H9 (cell line): ENCODE measurements around the gene KLK6. TPM values are rescaled to one million over a fixed set of nuclear protein-coding genes. Genes with fewer than 3 reads are reported as not detected.

Experiments used
- DNase-seq: peaks from one replicate; pipeline ENCODE4 v3.0.0-alpha.2; 2017
- H2AFZ ChIP-seq: one replicate; pipeline ENCODE4 v1.6.1; 2013; ENCODE audit warnings: mild to moderate bottlenecking, low read length, control low read depth, moderate library complexity
- H2AK5ac ChIP-seq: 2 replicates; pipeline ENCODE4 v1.6.1; 2013; ENCODE audit warnings: low read length, control low read depth, mixed read lengths; ENCODE audit not compliant: insufficient read length
- H2BK120ac ChIP-seq: one replicate; pipeline ENCODE4 v1.6.1; 2013; ENCODE audit warnings: low read depth, mild to moderate bottlenecking, low read length, control low read depth, inconsistent platforms; ENCODE audit not compliant: poor library complexity, severe bottlenecking
- H2BK12ac ChIP-seq: 2 replicates; pipeline ENCODE4 v1.6.1; 2013; ENCODE audit warnings: low read length, control low read depth, mixed read lengths, low read depth; ENCODE audit not compliant: insufficient read length
- H2BK15ac ChIP-seq: 2 replicates; pipeline ENCODE4 v1.6.1; 2013; ENCODE audit warnings: low read depth, low read length, control low read depth
- H2BK20ac ChIP-seq: one replicate; pipeline ENCODE4 v1.6.1; 2013; ENCODE audit warnings: low read depth, mild to moderate bottlenecking, low read length, control low read depth, inconsistent platforms; ENCODE audit not compliant: poor library complexity, severe bottlenecking
- H2BK5ac ChIP-seq: 2 replicates; pipeline ENCODE4 v1.6.1; 2013; ENCODE audit warnings: low read length, control low read depth, mixed read lengths; ENCODE audit not compliant: insufficient read length
- H3K14ac ChIP-seq: 2 replicates; pipeline ENCODE4 v1.6.1; 2013; ENCODE audit warnings: low read length, control low read depth; ENCODE audit not compliant: insufficient read depth
- H3K18ac ChIP-seq: 2 replicates; pipeline ENCODE4 v1.6.1; 2013; ENCODE audit warnings: low read depth, mild to moderate bottlenecking, mixed read lengths, low read length, control low read depth; ENCODE audit not compliant: insufficient read length
- H3K23ac ChIP-seq: 2 replicates; pipeline ENCODE4 v1.6.1; 2013; ENCODE audit warnings: low read length, control low read depth, mixed read lengths, low read depth; ENCODE audit not compliant: insufficient read length
- H3K23me2 ChIP-seq: 2 replicates; pipeline ENCODE4 v1.6.1; 2013; ENCODE audit warnings: low read depth, mild to moderate bottlenecking, mixed read lengths, low read length, control low read depth; ENCODE audit not compliant: insufficient read length, poor library complexity, severe bottlenecking
- H3K27ac ChIP-seq: 2 replicates; pipeline ENCODE4 v1.5.1; 2013; ENCODE audit warnings: low read length, control low read depth, mixed read lengths, low read depth; ENCODE audit not compliant: insufficient read length
- H3K27me3 ChIP-seq: 2 replicates; pipeline ENCODE4 v1.6.1; 2013; ENCODE audit warnings: low read length, control low read depth, inconsistent platforms; ENCODE audit not compliant: insufficient read depth
- H3K4ac ChIP-seq: 2 replicates; pipeline ENCODE4 v1.6.1; 2013; ENCODE audit warnings: low read depth, mild to moderate bottlenecking, control low read depth, inconsistent platforms, low read length, moderate library complexity
- H3K4me1 ChIP-seq: 2 replicates; pipeline ENCODE4 v1.6.1; 2013; ENCODE audit warnings: low read length, control low read depth, inconsistent platforms; ENCODE audit not compliant: insufficient read depth
- H3K4me2 ChIP-seq: 2 replicates; pipeline ENCODE4 v1.6.1; 2013; ENCODE audit warnings: low read length, control low read depth, mixed read lengths; ENCODE audit not compliant: insufficient read length, insufficient read depth
- H3K56ac ChIP-seq: 2 replicates; pipeline ENCODE4 v1.6.1; 2013; ENCODE audit warnings: low read depth, mild to moderate bottlenecking, mixed read lengths, low read length, control low read depth; ENCODE audit not compliant: insufficient read length
- H3K79me1 ChIP-seq: 2 replicates; pipeline ENCODE4 v1.6.1; 2013; ENCODE audit warnings: low read depth, mild to moderate bottlenecking, moderate library complexity, low read length, control low read depth, inconsistent platforms; ENCODE audit not compliant: insufficient read depth, poor library complexity, severe bottlenecking
- H3K79me2 ChIP-seq: 2 replicates; pipeline ENCODE4 v1.6.1; 2013; ENCODE audit warnings: low read length, control low read depth, inconsistent platforms; ENCODE audit not compliant: insufficient read depth
- H3K9ac ChIP-seq: 2 replicates; pipeline ENCODE4 v1.6.1; 2013; ENCODE audit warnings: low read length, control low read depth, mixed read lengths; ENCODE audit not compliant: insufficient read length; ENCODE audit errors: extremely low read depth
- H3K9me3 ChIP-seq: one replicate; pipeline ENCODE4 v1.6.1; 2013; ENCODE audit warnings: low read depth, low read length, inconsistent platforms; ENCODE audit not compliant: control insufficient read depth
- H3T11ph ChIP-seq: one replicate; pipeline ENCODE4 v1.6.1; 2013; ENCODE audit warnings: mild to moderate bottlenecking, low read length, control low read depth, inconsistent platforms
- H4K20me1 ChIP-seq: one replicate; pipeline ENCODE4 v1.6.1; 2013; ENCODE audit not compliant: control insufficient read depth, insufficient read length, insufficient read depth
- H4K5ac ChIP-seq: 2 replicates; pipeline ENCODE4 v1.6.1; 2013; ENCODE audit warnings: low read depth, mild to moderate bottlenecking, mixed read lengths, low read length, control low read depth; ENCODE audit not compliant: insufficient read length
- H4K8ac ChIP-seq: replicated peaks from 2 replicates; pipeline ENCODE4 v1.6.1; 2013; ENCODE audit warnings: low read length, control low read depth, mixed read lengths, low read depth; ENCODE audit not compliant: insufficient read length
- H4K91ac ChIP-seq: 2 replicates; pipeline ENCODE4 v1.6.1; 2013; ENCODE audit warnings: low read depth, mild to moderate bottlenecking, moderate library complexity, mixed read lengths, low read length, control low read depth; ENCODE audit not compliant: insufficient read length
- H3K27ac Mint-ChIP-seq, 3 experiments: 2 replicates in 2 of 3; 3 replicates in 1 of 3; pipeline ENCODE4 v1.8.0; 2020 to 2021; ENCODE audit warnings: mixed read lengths in 3 of 3, mild to moderate bottlenecking in 1 of 3, moderate library complexity in 1 of 3
- H3K27me3 Mint-ChIP-seq: 2 replicates; pipeline ENCODE4 v1.8.0; 2021; ENCODE audit warnings: low read depth, mild to moderate bottlenecking, moderate library complexity, mixed read lengths
- H3K36me3 Mint-ChIP-seq, 3 experiments: 2 replicates in 2 of 3; 3 replicates in 1 of 3; pipeline ENCODE4 v1.8.0; 2020 to 2021; ENCODE audit warnings: low read depth in 3 of 3, mixed read lengths in 3 of 3; ENCODE audit not compliant: insufficient read depth in 1 of 3
- H3K4me1 Mint-ChIP-seq, 2 experiments: 2 replicates each; pipeline ENCODE4 v1.8.0; 2020; ENCODE audit warnings: mixed read lengths in 2 of 2
- H3K4me3 Mint-ChIP-seq, 2 experiments: 2 replicates in 1 of 2; 3 replicates in 1 of 2; pipeline ENCODE4 v1.8.0; 2020 to 2021; ENCODE audit warnings: mild to moderate bottlenecking in 2 of 2, mixed read lengths in 2 of 2, moderate library complexity in 1 of 2
- H3K9me3 Mint-ChIP-seq, 2 experiments: 2 replicates in 1 of 2; 3 replicates in 1 of 2; pipeline ENCODE4 v1.8.0; 2020; ENCODE audit warnings: mild to moderate bottlenecking in 2 of 2, mixed read lengths in 2 of 2, moderate library complexity in 1 of 2
- WGBS: extraction: QIAGEN DNeasy Blood & Tissue Kit; methylation state at CpG from one replicate; pipeline ENCODE4 v1.1.7; 2013; ENCODE audit warnings: missing lambda C conversion rate, low lambda C conversion rate, mixed read lengths; ENCODE audit not compliant: insufficient read length; ENCODE audit errors: extremely low coverage; 5-methylcytosine and 5-hydroxymethylcytosine counted together
- total RNA-seq: library from RNA; stranded (reverse); gene quantifications from 2 replicates; pipeline ENCODE4 v1.2.1, GENCODE V29; 2021
- TF ChIP-seq, protein P1 (sequence below): fragments of 200-600 bp; sonication (generic); conservative IDR thresholded peaks from 3 replicates; pipeline ENCODE4 v1.8.0; 2021; ENCODE audit warnings: antibody characterized with exemption, mild to moderate bottlenecking

The KLK6 gene
- total RNA-seq, 1 experiment from 2014 or later: 2.6 TPM

DNA sequence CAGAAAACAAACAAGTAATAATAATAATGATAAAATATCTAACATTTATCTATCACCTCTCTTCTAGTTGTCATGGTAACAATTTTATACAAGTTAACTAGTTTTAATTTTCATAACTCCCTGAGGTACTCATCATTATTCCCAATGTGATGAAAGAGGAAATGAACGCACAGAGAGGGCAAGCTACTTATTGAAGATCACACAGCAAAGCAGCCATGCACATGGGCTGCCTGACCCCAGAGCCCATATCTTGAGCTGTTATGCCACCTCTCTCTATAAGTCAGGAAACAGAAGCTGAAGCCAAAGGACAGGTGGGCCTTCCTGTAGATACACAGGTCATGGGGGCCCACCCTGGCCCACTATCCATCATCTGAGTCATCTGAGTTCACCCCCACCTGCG is 53.3 kb downstream of the KLK6 start:
- Histone ChIP-seq H3K4me2 (no peak overlapping the region), H4K8ac (no peak overlapping the region), H3K18ac (no peak overlapping the region), H3K4ac (no peak overlapping the region), H3K9ac (no peak overlapping the region), H3K23ac (no peak overlapping the region), H3K27ac (no peak overlapping the region), H3T11ph (no peak overlapping the region), H3K14ac (no peak overlapping the region), H3K4me1 (no peaks in the 10 kb centered on the region), H2BK20ac (no peak overlapping the region), H4K5ac (no peak overlapping the region), H2BK5ac (no peak overlapping the region), H2BK120ac (no peak overlapping the region), H4K20me1 (no peaks in the 10 kb centered on the region), H3K79me2 (no peaks in the 10 kb centered on the region), H3K79me1 (no peaks in the 10 kb centered on the region), H3K23me2 (no peaks in the 10 kb centered on the region), H2BK12ac (no peak overlapping the region), H2AK5ac (no peak overlapping the region), H2AFZ (no peak overlapping the region), H3K9me3 (no peaks in the 10 kb centered on the region), H3K56ac (no peak overlapping the region), H4K91ac (no peak overlapping the region), H2BK15ac (no peak overlapping the region), H3K27me3 (peaks cover 21% of the 10 kb centered on the region; the same call in 1 of the 2 replicates)
- Mint-ChIP-seq H3K4me1 (no peaks in the 10 kb centered on the region; a peak in 1 of 4 replicates), H3K4me3 (no peak overlapping the region; a peak in 1 of 5 replicates), H3K36me3 (no peaks in the 10 kb centered on the region), H3K27ac (no peak overlapping the region), H3K9me3 (no peaks in the 10 kb centered on the region), H3K27me3 (peaks cover 43% of the 10 kb centered on the region)
- TF ChIP-seq, protein P1, sequence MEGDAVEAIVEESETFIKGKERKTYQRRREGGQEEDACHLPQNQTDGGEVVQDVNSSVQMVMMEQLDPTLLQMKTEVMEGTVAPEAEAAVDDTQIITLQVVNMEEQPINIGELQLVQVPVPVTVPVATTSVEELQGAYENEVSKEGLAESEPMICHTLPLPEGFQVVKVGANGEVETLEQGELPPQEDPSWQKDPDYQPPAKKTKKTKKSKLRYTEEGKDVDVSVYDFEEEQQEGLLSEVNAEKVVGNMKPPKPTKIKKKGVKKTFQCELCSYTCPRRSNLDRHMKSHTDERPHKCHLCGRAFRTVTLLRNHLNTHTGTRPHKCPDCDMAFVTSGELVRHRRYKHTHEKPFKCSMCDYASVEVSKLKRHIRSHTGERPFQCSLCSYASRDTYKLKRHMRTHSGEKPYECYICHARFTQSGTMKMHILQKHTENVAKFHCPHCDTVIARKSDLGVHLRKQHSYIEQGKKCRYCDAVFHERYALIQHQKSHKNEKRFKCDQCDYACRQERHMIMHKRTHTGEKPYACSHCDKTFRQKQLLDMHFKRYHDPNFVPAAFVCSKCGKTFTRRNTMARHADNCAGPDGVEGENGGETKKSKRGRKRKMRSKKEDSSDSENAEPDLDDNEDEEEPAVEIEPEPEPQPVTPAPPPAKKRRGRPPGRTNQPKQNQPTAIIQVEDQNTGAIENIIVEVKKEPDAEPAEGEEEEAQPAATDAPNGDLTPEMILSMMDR: no peak
- WGBS: no CpG with 5 or more reads among the region's 2 CpGs
- DNase-seq: no peak
